ENCODE measurements around the gene LTA.

Gene LTA

GRCh38 chr6:31573239-31574105 lies 1.4 kb downstream of the LTA start:
- DNase-seq = no peak

GRCh38 chr6:31574106-31575061 lies 2.3 kb downstream of the LTA start:
- DNase-seq = no peak

GRCh38 chr6:31575335-31575901 lies 3.3 kb downstream of the LTA start, which contains the start of gene TNF:
TSS of gene TNF (plus strand) at chr6:31575565. CDS start at chr6:31575742, 177 bp downstream.
- DNase-seq = peak; percentile 87 to 89

GRCh38 chr6:31575952-31576685 lies 4.0 kb downstream of the LTA start:
- DNase-seq = no peak

- no peak for DNase-seq
These were observed 4.9 kb downstream of the LTA start for GRCh38 chr6:31576897-31577578.

- no peak for DNase-seq
These were observed 5.5 kb downstream of the LTA start for GRCh38 chr6:31577579-31577966.

GRCh38 chr6:31578184-31579118 lies 6.4 kb downstream of the LTA start:
- no peak for DNase-seq

GRCh38 chr6:31579119-31579505 lies 7.0 kb downstream of the LTA start:
- no peak for DNase-seq

GRCh38 chr6:31579546-31580437 lies 7.7 kb downstream of the LTA start:
- no peak for DNase-seq

GRCh38 chr6:31580438-31580740 lies 8.3 kb downstream of the LTA start:
- DNase-seq = no peak

- DNase-seq = peak; percentile 85
These were observed 8.8 kb downstream of the LTA start for GRCh38 chr6:31580807-31581433.

GRCh38 chr6:31581434-31582229 lies 9.5 kb downstream of the LTA start:
- DNase-seq = no peak

GRCh38 chr6:31582230-31582643 lies 10.1 kb downstream of the LTA start, which contains the start of gene LTB:
TSS of gene LTB (minus strand) at chr6:31582424. CDS start at chr6:31582417, 7 bp downstream.
- DNase-seq = peak; percentile 57 to 59

GRCh38 chr6:31585491-31585890 lies 13.4 kb downstream of the LTA start:
- no peak for DNase-seq

GRCh38 chr6:31586008-31586407 lies 13.9 kb downstream of the LTA start, which contains the start of gene LST1:
TSS of gene LST1 (plus strand) at chr6:31586277. CDS start at chr6:31587300, 1,023 bp downstream.
- no peak for DNase-seq

- no peak for DNase-seq
These were observed 14.7 kb downstream of the LTA start for GRCh38 chr6:31586599-31587281.
